ENCODE measurements around the gene IL11. TPM values are rescaled to one million over a fixed set of nuclear protein-coding genes. Genes with fewer than 3 reads are reported as not detected.

Gene IL11
- total and polyA plus RNA-seq, 2 of the 8 experiments (the other 6 are each of a cell fraction or from before 2014, with no cell fraction given): 1.7 to 2.8 TPM

GRCh38 chr19:55392820-55393761 lies 22.8 kb upstream of the IL11 start (continued):
- TF ChIP-seq ATF2 (IDR thresholded peaks at IDR 0.05; ENCODE audit: low read length) (no peak), EGR1 (IDR thresholded peaks at IDR 0.05; ENCODE audit: borderline replicate concordance, low read depth, low read length) (no peak), SRF (IDR thresholded peaks at IDR 0.05; ENCODE audit: low read depth, low read length) (no peak)
